T-helper 9 cell (primary cell): ENCODE results near the gene ASF1A.

ENCODE experiments used
- DNase-seq: peaks from one replicate; pipeline ENCODE4 v3.0.0-alpha.2; 2020

ASF1A gene

DNA sequence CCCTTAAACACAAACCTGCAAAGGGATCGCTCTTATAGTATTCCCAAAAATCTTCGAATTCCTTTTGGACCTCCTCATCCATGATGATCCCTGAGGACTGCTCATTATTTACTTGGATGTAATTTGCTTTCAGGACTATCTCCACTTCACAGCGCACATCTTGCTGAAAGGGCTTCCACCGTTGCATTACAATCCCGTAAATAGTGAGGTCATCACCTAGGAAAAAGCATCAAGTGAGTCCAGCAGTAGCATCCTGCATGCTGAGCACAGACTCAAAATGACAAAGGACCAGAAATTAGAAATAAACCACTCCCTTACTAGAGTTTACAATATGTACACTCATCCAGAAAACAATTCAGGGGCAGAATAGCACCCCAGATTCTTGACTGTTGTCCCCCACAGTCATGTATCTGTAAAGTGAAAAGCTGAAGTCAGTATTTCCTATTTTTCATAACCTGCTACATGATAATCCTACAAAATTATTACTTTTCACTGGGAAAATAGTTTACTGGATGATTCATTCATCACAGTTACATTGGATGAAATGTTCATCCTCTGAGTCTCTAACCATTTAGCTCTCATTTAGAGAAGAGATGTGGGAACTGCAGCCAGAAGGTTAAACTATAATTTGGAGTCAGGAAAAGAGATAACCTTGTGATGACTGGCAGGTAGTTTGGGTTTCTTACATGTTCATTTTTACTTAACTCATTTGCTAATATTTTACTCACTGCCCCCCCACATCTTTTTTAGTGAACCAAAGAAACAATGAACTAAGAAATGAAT lies 23.8 kb downstream of the ASF1A start:
- no peak for DNase-seq

DNA sequence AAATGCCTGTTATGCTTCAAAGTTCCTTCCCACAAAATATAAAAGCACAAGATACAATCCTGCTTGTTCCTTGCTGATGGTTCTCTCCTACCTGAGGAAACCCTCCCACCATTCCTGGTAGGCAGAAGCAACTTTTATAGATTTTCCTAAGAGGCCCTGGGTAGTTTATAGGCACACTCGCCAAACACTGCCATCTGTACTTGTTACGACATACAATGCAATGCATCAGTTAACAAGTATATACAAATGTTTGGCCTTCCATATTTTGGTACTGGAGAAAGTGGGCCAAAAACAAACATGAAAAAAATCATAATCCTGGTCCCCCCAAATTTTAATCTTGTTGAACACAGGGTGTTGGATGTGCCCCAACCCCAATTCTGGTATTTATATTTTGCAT lies 24.4 kb downstream of the ASF1A start:
- DNase-seq: no peak

DNA sequence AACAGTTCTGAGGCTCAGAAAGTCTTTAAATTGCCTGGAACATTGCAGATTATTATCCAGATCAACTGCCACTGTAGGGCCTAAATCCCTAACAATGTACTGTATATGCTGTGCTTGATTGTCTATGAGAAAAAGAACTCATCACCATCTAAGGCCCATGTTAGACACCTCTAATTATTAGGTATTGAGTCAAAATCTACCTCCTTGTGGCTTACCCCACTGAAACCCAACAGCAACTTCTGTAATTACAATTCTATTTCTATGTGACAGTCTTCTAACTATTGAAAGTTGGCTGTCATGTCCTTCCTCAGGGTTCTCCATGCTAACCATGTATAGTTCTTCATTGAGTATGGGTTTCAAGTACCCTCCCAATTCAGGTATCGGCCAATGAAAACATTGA lies 27.1 kb downstream of the ASF1A start:
- DNase-seq: no peak

DNA sequence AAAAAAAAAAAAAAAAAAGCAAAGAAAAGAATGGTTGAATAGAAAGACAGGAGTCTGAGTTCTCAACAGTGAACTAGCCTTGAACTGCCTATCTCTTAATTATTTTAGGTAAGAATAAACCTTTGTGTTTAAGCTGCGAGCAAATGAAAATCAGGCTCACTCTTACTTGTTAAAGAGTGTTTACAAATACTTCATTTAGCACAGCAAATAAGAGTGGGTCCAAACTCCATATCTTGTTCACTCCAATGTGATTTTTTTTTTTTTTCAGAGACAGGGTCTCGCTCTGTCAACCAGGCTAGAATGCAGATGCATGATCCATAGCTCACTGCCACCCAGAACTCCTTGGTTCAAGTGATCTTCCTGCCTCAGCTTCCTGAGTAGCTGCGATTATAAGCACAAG lies 29.1 kb downstream of the ASF1A start:
- DNase-seq: no peak

DNA sequence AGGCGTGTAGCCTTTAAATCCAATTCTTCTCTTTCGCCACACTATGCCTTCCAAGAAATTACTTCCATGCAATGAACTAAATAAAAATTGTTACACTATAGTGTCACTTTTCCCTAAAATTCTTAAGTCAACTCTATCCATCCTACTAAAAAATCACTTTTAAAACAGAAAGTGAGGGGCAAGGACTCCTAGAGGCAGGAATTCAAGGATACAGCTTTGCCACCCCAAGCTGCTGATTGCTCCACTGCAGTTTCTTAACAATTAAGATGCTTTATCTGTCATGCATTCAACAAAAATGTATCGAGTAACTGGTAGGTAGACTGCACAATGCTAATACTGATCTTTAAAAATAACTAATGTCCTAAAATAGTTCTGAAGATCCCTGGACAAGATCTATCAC lies 36.7 kb downstream of the ASF1A start:
- no peak for DNase-seq

DNA sequence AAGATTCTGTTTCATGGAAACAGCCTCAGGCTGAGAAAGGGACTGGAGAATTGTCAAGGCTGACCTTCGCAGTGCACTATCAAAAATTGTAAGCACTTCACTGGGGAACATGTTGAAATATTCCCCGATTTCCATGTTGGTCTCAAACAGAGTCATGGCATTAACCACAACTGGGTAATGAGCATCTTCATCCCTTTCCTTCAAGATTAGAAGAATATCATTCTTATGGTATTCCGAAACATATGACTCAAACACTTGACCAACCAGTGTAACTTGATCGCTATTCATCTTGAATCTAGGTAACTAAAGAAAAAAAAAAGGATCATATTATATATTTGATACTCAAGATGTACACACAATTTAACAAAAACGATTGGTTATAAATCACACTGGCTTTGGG lies 37.5 kb downstream of the ASF1A start:
- no peak for DNase-seq

DNA sequence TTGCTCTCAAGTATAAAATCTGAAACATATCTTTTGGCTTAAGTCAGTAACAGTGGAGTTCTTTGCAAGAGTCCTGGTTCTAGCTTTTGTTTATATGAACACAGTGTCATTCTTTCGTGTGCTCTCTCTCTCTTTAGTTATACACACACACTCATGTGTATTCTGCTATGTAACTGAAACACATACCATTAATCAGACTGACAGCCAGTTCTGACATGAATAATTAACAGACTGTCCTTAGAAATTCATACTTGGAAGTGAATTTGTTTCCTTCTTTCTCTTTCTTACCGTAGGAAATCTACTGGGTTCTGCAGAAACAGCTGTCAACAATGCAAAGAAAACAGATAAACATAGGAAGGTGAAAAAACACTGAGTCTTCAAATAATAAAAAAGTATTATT lies 38.5 kb downstream of the ASF1A start:
- no peak for DNase-seq

DNA sequence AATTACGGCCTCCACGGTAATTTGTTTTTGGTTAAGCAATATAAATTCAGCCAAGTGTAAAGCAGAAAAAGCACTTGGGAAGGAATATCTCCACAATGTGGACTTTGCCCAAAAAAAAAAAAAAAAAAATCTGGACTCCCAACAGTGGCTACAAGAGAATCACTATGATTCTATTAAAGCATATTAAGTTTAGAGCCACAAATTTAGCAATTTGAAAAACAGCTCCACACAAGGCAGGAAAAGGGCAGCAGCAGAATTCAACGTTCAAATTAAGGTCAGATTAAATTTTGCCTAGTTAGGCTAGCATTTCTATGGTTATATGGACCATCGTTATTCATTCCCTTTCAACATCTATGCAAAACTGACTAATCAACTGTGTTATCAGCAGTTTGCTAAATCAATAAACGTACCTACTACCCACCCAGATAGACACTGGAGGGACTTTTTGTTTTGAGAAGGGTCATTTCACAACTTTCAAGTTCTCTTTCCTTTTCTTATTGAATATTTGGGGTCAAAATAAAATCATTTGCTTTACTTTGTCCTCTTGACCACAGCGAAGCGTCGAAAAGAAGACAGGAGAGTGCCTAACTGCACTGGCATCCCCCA lies 40.0 kb downstream of the ASF1A start:
- DNase-seq: no peak

DNA sequence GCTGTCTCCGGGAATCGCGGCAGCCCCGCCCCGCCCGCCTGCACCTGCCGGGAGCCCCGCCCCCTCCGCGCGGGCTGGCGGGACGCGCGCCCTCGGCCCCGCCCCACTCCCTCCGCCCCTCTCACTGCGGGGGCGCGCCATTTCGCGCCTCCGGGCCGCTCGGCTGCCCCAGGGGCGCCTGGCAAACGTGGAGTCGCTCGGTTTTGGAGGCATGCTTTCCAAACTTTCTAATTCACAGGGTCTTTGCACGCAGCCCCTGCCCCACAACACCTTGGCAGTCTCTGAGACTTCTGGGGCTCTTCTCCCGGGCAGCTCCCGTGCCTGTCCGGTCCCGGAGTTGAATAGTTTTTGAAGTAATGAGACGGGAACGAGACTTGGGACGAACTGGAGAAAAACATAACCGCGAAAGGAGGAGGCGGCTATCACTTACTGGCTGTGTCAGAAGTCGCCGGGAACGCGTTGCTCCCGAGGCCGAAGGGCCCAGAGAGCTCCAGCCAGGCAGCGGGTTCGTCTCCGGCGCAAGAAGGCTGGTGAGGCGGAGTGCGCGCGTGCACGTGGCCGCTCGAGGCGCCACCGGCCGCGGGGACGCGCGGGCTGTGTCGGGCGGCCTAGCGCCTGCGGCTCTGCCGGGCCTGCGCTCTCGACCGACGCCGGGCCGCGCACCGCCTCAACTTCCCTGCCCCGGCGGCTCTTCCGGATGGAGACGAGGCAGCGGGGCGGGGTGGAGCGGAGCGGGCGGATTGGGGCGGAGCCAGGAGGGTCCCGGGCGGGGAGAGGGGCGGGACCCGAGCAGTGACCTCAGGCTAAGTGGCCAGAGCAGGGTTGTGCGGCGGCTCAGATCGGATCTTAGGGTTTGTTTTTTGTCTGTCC lies 40.7 kb downstream of the ASF1A start, which contains the start of gene MCM9:
Gene MCM9, minus strand, starts transcription at position 699 of the 870 bp plus-strand sequence. CDS start 3,436 bp downstream, outside the sequence.
- DNase-seq: peak; percentile 86

DNA sequence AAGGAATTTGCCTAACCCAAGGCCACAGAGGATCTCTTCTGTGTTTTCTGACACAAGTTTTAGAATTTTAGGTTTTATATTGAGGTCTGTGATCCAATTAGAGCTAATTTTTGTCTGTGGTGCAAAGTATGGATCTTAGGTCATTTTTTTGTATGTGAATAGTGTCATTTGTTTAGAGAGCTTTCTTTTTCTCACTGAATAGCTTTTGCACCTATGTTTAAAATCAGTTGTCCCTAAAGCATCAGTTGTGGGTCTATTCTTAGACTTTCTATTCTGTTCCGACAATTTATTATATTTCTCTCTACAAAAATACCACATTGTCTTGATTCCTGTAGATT lies 41.3 kb downstream of the ASF1A start:
- DNase-seq: no peak

DNA sequence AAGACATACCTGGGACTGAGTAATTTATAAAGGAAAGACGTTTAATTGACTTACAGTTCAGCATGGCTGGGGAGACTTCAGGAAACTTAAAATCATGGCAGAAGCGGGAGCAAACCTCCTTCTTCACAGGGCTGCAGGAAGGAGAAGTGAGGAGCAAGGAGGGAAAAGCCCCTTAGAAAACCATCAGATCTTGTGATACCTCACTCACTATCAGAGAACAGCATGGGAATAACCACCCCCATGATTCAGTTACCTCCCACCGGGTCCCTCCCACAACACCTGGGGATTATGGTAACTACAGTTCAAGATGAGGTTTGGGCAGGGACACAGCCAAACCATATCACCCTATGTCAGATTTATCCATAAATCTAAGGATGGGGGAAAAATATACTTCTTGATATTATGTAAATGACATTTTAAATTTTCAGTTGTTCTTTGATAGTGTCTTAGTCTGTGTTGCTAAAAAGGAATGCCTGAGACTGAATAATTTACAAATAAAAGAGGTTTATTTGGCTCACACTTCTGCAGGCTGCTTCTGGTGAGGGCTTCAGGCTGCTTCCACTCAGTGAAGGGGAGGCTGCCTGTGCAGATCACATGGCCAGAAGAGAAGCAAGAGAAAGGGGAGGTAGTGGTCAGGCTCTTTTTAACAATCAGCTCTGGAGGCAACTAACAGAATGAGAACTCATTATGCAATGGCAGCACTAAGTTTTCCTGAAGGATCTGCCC lies 42.2 kb downstream of the ASF1A start:
- no peak for DNase-seq

DNA sequence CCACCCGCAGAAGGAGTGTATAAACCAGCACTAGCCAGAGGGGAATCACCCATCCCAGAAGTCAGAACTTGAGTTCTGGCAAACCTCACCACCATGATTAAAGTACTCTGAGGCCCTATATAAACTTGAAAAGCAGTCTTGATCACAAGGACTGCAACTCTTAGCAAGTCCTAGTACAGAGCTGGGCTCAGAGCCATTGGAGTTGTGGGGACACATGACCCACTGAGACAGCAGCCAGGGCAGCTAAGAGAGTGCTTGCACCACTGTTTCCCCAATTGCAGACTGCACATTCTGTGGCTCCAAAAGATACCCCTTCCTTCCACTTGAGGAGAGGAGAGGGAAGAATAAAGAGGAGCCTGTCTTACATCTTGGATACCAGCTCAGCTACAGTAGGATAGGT lies 45.7 kb downstream of the ASF1A start:
- DNase-seq: no peak

DNA sequence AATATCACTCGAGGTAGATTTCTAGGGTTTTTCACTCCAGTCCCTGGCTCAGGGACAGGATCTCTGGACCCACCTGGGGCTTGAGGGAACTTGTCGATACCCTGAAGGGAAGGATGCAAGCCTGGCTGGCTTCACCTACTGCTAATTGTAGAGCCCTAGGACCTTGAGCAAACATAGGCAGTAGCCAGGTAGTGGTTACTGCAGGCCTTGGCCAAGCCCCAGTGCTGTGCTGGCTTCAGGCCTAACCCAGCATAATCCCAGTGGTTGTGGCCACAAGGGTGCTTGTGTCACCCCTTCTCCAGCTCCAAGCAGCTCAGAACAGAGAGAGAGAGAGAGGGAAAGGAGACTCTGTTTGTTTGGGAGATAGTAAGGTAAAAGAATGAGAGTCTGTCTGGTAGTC lies 46.8 kb downstream of the ASF1A start:
- DNase-seq: no peak

DNA sequence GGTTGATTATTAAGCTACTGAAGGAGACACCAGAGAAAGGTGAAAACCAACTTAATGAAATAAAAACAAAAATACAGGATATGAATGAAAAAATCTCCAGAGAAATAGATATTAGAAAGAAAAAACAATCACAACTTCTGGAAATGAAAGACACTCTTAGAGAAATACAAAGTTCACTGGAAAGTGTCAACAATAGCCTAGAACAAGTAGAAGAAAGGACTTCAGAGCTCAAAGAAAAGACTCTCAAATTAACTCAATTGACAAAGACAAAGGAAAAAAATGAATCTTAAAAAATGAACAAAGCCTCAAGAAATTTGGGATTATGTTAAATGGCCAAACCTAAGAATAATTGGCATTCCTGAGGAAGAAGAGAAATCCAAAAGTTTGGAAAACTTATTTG lies 51.3 kb downstream of the ASF1A start:
- DNase-seq: no peak

DNA sequence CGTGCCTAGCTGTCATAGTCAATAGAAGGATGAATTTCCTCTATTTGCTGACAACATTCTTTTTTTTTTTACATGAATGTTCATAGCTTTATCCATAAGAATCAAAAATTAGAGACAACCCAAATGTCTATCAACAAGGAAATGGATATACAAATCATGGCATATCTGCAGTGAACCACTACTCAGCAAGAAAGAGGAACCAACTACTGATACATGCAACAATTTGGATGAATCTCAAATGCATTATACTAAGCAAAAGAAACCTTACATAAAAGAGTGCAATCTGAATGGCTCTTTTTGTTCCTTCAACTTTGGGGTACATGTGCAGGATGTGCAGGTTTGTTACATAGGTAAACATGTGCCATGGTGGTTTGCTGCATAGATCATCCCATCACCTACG lies 58.7 kb downstream of the ASF1A start:
- no peak for DNase-seq

DNA sequence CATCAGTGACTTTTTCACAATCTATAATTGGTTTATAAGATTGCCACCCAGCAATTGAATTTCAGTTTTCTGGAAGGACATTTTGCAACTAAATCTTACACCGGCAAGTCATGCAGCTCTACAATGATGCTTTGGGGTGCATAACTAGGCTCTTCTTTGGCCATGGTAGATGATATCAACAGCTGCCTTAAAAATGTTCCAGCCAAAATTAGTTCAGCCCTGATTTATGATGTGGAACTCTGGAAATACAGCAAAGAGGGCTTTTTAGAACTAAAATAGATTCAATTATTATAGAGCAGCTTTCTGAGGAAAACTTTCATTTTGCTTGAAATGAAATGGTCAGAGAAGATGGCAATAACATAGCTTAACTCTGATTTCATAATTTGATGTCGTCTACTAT lies 59.4 kb downstream of the ASF1A start:
- no peak for DNase-seq
